GM12891 (cell line): ENCODE results near the gene OR4B1.

Experiments used
- POLR2A ChIP-seq: IDR thresholded peaks from 2 replicates; pipeline ENCODE4 v1.6.1; 2011; ENCODE audit warnings: low read depth, low read length, control low read depth
- POLR2AphosphoS5 ChIP-seq: IDR thresholded peaks from 2 replicates; pipeline ENCODE4 v1.6.1; 2011; ENCODE audit warnings: low read depth, low read length, control low read depth

DNA sequence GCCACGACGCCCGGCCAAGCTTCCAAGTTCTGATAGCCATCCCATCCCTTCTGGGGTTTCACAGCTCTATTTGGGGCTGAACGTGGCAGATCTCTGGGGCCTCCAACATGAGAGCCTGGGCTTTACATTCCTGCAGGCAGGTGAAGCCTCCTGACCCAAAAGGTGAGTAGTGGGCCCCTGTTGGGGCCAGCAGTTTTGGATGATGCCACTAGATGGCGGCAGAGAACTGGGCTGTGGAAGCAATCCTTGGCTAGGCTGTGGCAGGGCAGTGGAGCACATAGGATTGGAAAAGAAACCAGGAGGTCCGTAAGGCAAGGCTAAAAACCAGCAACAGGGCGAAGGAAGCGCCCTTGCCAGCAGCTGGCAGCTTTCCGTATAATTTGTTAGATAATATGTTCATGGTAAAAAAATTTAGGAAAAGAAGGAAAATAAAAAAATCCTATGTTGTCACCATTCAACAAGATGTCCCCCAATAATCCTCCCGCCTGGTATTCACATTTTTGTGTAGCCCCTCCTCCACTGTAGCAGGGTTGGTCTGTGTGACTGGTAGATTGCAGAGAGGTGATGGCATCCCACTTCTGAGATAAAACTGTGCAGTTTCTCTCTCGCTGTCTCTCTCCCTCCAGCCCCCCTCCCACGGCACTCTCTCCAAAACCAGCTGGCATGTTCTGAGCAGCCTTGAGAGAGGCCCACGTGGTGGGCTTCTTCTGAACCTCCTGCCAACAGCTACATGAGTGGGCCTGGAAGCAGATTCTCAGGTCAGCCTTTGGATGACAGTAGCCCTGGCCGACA is 43.6 kb upstream of the OR4B1 start:
- no peak for TF ChIP-seq POLR2A
- TF ChIP-seq POLR2AphosphoS5, result no peak
